ENCODE data around the gene PADI6. TPM values are rescaled to one million over a fixed set of nuclear protein-coding genes. Genes with fewer than 3 reads are reported as not detected.

Gene PADI6
- total RNA-seq, 1 experiment from 2014 or later = not detected

GRCh38 chr1:17369466-17369865 lies 2.5 kb upstream of the PADI6 start:
- Histone ChIP-seq H3K4me2 (ENCODE audit: low read length) (peak overlapping the region; percentile 12; the same call in 1 of the 2 replicates), H3K27ac (ENCODE audit: low read depth, low read length) (no peak overlapping the region), H2AFZ (ENCODE audit: low read depth, low read length, poor library complexity, severe bottlenecking) (no peak overlapping the region), H4K20me1 (ENCODE audit: insufficient read depth) (no peaks in the 10 kb centered on the region), H3K9ac (ENCODE audit: low read length) (no peak overlapping the region), H3K79me2 (ENCODE audit: insufficient read depth, low read length) (no peaks in the 10 kb centered on the region), H3K9me2 (ENCODE audit: insufficient read depth) (no peaks in the 10 kb centered on the region), H3K9me3 (ENCODE audit: control insufficient read depth in 1 of 2, insufficient read depth in 1 of 2, low read depth in 1 of 2, low read length in 2 of 2) (peaks cover 0 to 3% of the 10 kb centered on the region in 2 experiments; a peak in 1 of 4 replicates), H3K4me3 (replicated peaks in 1 of 2; ENCODE audit: low read depth in 1 of 2, low read length in 2 of 2) (no peak overlapping the region), H3K27me3 (ENCODE audit: insufficient read depth, low read length) (peaks cover 3% of the 10 kb centered on the region; the same call in 1 of the 2 replicates), H3K36me3 (ENCODE audit: control insufficient read depth in 1 of 2, insufficient read depth in 2 of 2, low read length in 2 of 2) (no peaks in the 10 kb centered on the region), H3K4me1 (ENCODE audit: control insufficient read depth in 1 of 2, insufficient read depth in 2 of 2, low read length in 2 of 2) (peaks cover 0 to 7% of the 10 kb centered on the region in 2 experiments; a peak in 1 of 4 replicates)
- ChIA-PET POLR2A (no interaction called here), CTCF (no interaction called here), RAD21 (ENCODE audit: low non-redundant PET in 1 of 2, low total read pairs in 2 of 2, uncharacterized antibody in 2 of 2, unreplicated experiment in 2 of 2) (no interaction called here)
- intact Hi-C loops (cut with micrococcal nuclease) = no loop called here
- TF ChIP-seq CBX3 (IDR thresholded peaks at IDR 0.05; ENCODE audit: low read depth) (no peak), POLR2AphosphoS5 (IDR thresholded peaks at IDR 0.05; ENCODE audit: low read depth, low read length) (no peak), CTCF (IDR thresholded peaks at IDR 0.05 in 2 of 3, conservative IDR thresholded peaks at IDR 0.05 in 1 of 3; ENCODE audit: borderline replicate concordance in 1 of 3, insufficient read depth in 1 of 3, low read depth in 2 of 3, low read length in 2 of 3) (no peak), SRF (IDR thresholded peaks at IDR 0.05; ENCODE audit: low read depth) (no peak), ATF3 (IDR thresholded peaks at IDR 0.05) (no peak)
- ATAC-seq (no peak), DNase-seq (ENCODE audit: low read depth, low spot score) (no peak)
- no TSS peak for BruUV-seq (replicated peaks)

GRCh38 chr1:17370618-17371017 lies 1.4 kb upstream of the PADI6 start:
- H3K79me2 ChIP-seq (ENCODE audit: insufficient read depth, low read length) = no peaks in the 10 kb centered on the region
- H3K27me3 ChIP-seq (ENCODE audit: insufficient read depth, low read length) = peaks cover 3% of the 10 kb centered on the region; the same call in 1 of the 2 replicates
- DNase-seq (ENCODE audit: low read depth, low spot score) = peak; percentile 37
- peak; percentile 95 for ATAC-seq
- no peaks in the 10 kb centered on the region for H3K9me3 ChIP-seq (ENCODE audit: control insufficient read depth in 1 of 2, insufficient read depth in 1 of 2, low read depth in 1 of 2, low read length in 2 of 2)
- no peak overlapping the region for H3K27ac ChIP-seq (ENCODE audit: low read depth, low read length)
- no peak for TF ChIP-seq EGR1 (IDR thresholded peaks at IDR 0.05; ENCODE audit: low read depth)
- peak; percentile 63 to 83 (median 78); a peak in 5 of 6 replicates for TF ChIP-seq CTCF (IDR thresholded peaks at IDR 0.05 in 2 of 3, conservative IDR thresholded peaks at IDR 0.05 in 1 of 3; ENCODE audit: borderline replicate concordance in 1 of 3, insufficient read depth in 1 of 3, low read depth in 2 of 3, low read length in 2 of 3)
- peak; percentile 78 for TF ChIP-seq RAD21 (IDR thresholded peaks at IDR 0.05; ENCODE audit: low read depth)
- H4K20me1 ChIP-seq (ENCODE audit: insufficient read depth) = no peaks in the 10 kb centered on the region
- H3K9ac ChIP-seq (ENCODE audit: low read length) = no peak overlapping the region
- no peak overlapping the region for H3K4me3 ChIP-seq (replicated peaks in 1 of 2; ENCODE audit: low read depth in 1 of 2, low read length in 2 of 2)
- no peaks in the 10 kb centered on the region for H3K9me2 ChIP-seq (ENCODE audit: insufficient read depth)
- ChIA-PET RAD21 (ENCODE audit: low non-redundant PET in 1 of 2, low total read pairs in 2 of 2, uncharacterized antibody in 2 of 2, unreplicated experiment in 2 of 2) (no interaction called here), POLR2A (interaction anchor here (0.6 kb wide), 1 partner anchor 41 kb away, joined by 4 read pairs; no protein-coding TSS in a partner anchor), CTCF (interaction anchor here (1.4 kb wide), 1 partner anchor 12 kb away, joined by 4 read pairs; no protein-coding TSS in a partner anchor)
- no peak overlapping the region for H3K4me2 ChIP-seq (ENCODE audit: low read length)
- no peaks in the 10 kb centered on the region for H3K36me3 ChIP-seq (ENCODE audit: control insufficient read depth in 1 of 2, insufficient read depth in 2 of 2, low read length in 2 of 2)
- intact Hi-C loops (cut with micrococcal nuclease) = loop anchor here (1.0 to 10.0 kb wide), 2 partner anchors 246 to 311 kb away; no protein-coding TSS in a partner anchor
- peak overlapping the region; percentile 75 for H2AFZ ChIP-seq (ENCODE audit: low read depth, low read length, poor library complexity, severe bottlenecking)
- H3K4me1 ChIP-seq (ENCODE audit: control insufficient read depth in 1 of 2, insufficient read depth in 2 of 2, low read length in 2 of 2) = peaks cover 0 to 7% of the 10 kb centered on the region in 2 experiments; a peak in 1 of 4 replicates
- BruUV-seq (replicated peaks) = no TSS peak

Data from HCT116 (cell line).